ENCODE data around the gene MARCHF9. TPM values are rescaled to one million over a fixed set of nuclear protein-coding genes. Genes with fewer than 3 reads are reported as not detected.

The MARCHF9 gene
- total RNA-seq, 1 donor from 2014 or later = 3.0 TPM

DNA sequence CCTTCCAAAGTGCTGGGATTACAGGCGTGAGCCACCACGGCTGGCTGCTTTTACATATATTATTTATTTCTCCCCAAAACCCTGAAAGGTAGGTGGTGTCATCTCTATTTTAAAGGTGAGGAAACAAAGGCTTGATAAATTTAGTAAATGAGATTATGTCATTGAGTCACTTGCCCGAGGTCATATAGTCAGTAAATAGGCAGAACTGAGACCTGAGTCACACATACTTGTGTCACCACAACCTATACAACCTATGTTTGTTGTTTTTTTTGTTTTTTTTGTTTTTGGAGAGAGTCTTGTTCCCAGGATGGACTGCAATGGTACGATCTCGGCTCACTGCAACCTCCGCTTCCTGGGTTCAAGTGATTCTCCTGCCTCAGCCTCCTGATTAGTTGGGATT, 40.5 kb downstream of the MARCHF9 start:
- no peak for DNase-seq (ENCODE audit: low read depth in 2 of 2)

DNA sequence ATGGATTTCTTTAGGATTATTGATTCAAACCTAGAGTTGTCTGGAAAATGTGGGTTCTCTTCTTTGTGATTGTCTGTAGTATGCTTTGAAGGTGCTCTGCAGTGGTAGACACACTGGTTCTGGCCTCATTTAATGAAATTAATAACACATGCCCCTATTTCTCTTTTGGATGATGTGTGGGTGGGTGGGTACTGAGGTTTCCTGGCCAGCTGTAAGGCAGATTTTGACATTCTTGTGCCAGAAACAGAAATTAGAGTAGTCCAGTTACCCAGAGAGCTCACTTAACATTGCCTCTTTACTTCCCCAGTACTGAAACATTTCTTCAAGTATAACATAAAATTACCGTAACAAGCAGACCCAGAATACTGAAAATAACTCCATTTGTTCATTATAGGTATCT, 42.1 kb downstream of the MARCHF9 start:
- no peak for DNase-seq (ENCODE audit: low read depth in 2 of 2)

- DNase-seq (ENCODE audit: low read depth in 2 of 2) = no peak
Measured at GRCh38 chr12:57797933-57798332, 43.0 kb downstream of the MARCHF9 start.

- no peak for DNase-seq (ENCODE audit: low read depth in 2 of 2)
Measured at GRCh38 chr12:57800965-57801364, 46.1 kb downstream of the MARCHF9 start.

DNA sequence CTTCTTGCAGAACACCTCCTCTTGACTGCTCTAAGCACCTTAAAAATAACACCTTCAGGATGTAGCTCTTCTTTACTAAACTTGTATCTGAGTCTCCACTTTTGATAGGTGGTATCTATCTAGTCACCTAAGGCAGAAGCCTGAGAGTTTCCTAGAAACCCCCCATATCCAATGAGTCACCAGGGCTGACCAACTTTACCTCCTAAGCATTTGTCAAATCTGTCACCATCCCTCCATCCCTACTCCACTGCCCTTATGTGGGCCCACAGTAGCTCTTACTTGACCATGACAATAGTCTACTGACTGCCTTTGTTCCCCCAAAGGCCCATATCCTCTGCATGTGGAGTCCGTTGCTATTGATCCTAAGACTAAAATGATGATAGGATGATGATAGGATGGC, 47.7 kb downstream of the MARCHF9 start:
- no peak for DNase-seq (ENCODE audit: low read depth in 2 of 2)

DNA sequence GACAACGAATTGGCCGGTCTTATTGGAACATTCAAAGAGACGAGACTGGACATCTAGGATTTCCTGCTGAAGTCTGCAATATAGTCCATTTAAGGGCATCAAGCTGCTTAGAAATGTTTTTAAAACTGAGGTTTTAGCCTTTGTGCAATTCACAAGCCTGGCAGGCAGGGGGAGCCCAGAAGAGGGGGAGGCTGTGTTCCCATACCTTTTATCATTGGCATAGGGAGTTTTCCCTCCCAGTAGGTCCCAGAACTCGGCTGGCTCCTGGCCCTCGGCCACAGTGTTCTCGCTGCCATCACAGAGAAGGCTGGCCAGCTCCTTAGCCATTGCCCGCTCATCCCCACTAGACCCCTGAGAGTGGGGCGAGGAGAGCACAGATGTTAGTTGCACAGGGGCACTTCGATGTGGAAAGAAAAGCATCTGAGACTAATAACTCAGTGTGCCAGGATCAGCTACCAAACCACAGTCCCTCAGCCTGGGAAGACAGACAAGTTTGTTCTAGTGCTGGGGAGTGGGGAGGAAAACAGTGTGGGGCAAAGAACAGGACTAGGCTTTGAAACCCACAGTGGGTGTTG, 48.5 kb downstream of the MARCHF9 start:
- peak; percentile 29 to 51 for DNase-seq (ENCODE audit: low read depth in 2 of 2)

DNA sequence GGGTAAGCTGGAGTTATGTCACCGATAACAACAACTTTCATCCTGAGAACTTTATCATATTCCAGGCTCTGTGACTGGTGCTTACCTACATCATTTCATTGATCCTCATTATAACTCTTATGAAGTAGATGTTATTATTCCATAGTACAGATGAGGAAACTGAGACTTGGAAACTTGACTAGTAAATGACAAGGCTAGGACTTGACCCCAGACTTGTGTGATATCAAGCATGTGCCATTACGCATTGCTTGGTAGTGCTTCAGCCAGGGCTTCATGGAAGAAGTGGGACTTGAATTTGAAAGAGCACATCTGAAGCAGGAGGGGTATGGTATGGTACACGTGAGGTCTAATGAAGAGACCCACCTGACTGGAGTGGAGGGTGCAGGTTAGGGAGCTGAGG, 51.8 kb downstream of the MARCHF9 start:
- no peak for DNase-seq (ENCODE audit: low read depth in 2 of 2)

DNA sequence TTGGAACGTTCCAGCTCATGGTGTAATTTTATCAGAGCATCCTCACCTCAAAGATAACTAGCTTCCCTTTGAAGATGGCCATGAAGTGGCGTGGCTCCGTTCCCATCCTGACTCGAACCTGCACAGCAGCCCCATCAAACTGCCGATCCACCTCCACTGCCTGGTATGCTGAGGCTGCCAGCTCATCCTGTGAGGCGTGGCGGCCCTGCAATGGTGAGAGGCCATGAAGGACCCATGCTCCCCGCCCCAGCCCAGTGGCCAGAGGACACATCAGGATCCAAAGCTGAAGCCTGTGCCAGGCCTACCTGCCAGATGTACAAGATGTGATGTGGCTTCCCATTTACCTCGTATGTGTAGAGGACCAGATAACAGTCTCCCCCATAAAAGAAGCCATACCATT, 52.4 kb downstream of the MARCHF9 start:
- DNase-seq (ENCODE audit: low read depth in 2 of 2) = no peak

DNA sequence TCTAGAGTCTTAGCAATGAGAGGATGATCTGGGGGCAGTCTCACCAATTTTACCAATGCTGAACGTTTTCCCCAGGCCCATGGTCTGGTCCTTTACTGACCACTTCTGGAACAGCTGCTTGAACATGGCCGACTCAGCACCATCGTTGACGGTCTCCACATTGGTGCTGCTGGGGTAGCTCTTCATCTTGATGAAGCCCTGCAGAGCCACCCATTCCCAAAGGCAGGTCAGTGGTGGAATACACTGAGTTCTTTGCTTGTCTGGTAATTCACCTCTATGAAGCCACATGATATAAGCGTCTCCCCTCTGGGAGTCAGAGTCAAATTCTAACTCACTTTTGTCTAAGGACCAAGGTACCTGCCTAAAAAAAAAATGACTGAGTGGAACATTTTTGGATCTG, 53.4 kb downstream of the MARCHF9 start:
- DNase-seq (ENCODE audit: low read depth in 2 of 2) = no peak

DNA sequence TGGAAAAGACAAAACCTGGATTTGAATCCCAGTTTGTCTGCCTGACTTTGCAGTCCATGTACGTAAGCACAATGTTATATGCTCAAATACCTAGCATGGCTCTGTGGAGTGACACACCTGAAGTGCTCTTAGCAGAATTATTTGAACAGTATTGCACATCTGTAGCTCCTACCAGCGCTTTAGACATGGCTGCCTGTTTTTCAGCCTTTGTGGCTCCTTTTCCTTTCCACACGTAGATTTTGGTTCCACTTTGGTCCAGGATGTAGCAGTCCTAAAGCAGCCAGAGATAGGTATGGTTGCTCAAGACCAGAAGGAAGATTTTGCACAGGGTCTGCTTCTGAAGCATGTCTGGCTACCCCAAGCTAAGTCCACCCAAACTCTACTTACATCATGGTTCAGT, 54.5 kb downstream of the MARCHF9 start:
- DNase-seq (ENCODE audit: low read depth in 2 of 2) = no peak

Other genes starting within 250 kb of the MARCHF9 start
- gene DDIT3, start 234.6 kb upstream of the MARCHF9 start, total RNA-seq = 6.2 and 10.1 TPM in 2 replicates
- 5.9 and 8.6 TPM in 2 replicates for gene MBD6, start 232.3 kb upstream of the MARCHF9 start, total RNA-seq
- 75.1 and 102 TPM in 2 replicates for gene DCTN2, start 207.9 kb upstream of the MARCHF9 start, total RNA-seq
- under 0.01 TPM in 2 replicates for gene KIF5A, start 205.1 kb upstream of the MARCHF9 start, total RNA-seq
- gene PIP4K2C, start 163.9 kb upstream of the MARCHF9 start, total RNA-seq = 10.9 and 15.2 TPM in 2 replicates
- gene DTX3, start 150.3 kb upstream of the MARCHF9 start, total RNA-seq = 1.0 and 4.4 TPM in 2 replicates
- 0.77 and 1.6 TPM in 2 replicates for gene ARHGEF25, start 143.7 kb upstream of the MARCHF9 start, total RNA-seq
- 0.13 TPM in 2 replicates for gene B4GALNT1, start 121.9 kb upstream of the MARCHF9 start, total RNA-seq
- 141 and 188 TPM in 2 replicates for gene OS9, start 61.0 kb upstream of the MARCHF9 start, total RNA-seq
- 0.26 and 0.51 TPM in 2 replicates for gene AGAP2, start 16.4 kb upstream of the MARCHF9 start, total RNA-seq
- gene TSPAN31, start 10.1 kb upstream of the MARCHF9 start, total RNA-seq = 41.6 and 53.9 TPM in 2 replicates
- 146 and 180 TPM in 2 replicates for gene CDK4, start 2.8 kb upstream of the MARCHF9 start, total RNA-seq
- 0.13 and 0.39 TPM in 2 replicates for gene CYP27B1, start 12.0 kb downstream of the MARCHF9 start, total RNA-seq
- gene METTL1, start 17.0 kb downstream of the MARCHF9 start, total RNA-seq = 2.4 and 4.0 TPM in 2 replicates
- 4.5 and 7.6 TPM in 2 replicates for gene EEF1AKMT3, start 17.5 kb downstream of the MARCHF9 start, total RNA-seq
- 15.2 and 18.5 TPM in 2 replicates for gene TSFM, start 27.7 kb downstream of the MARCHF9 start, total RNA-seq
- gene AVIL, start 63.6 kb downstream of the MARCHF9 start, total RNA-seq = 0.90 and 1.3 TPM in 2 replicates
- gene CTDSP2, start 91.6 kb downstream of the MARCHF9 start, total RNA-seq = 46.9 and 84.1 TPM in 2 replicates
- 6.3 and 10.1 TPM in 2 replicates for gene ATP23, start 186.5 kb downstream of the MARCHF9 start, total RNA-seq